Inferior parietal cortex (tissue), 1 donor: ENCODE data around the gene SYNJ1.
"Not testable (repeated sequence)": the region's sequence is repeated elsewhere in the genome, so short reads cannot be mapped to it uniquely, and the experiment has no call there.

Experiments used
- DNase-seq: peaks from one replicate; pipeline ENCODE4 v3.0.0-alpha.2; 2016; ENCODE audit errors: extremely low spot score

The SYNJ1 gene

GRCh38 chr21:32727687-32728455, at the start of gene SYNJ1:
Gene SYNJ1, minus strand, starts transcription at chr21:32728013. Its CDS starts 1,118 bp downstream, at chr21:32726895.
- peak; percentile 97 for DNase-seq

- no peak for DNase-seq
Measured at GRCh38 chr21:32777269-32777668, 49.5 kb upstream of the SYNJ1 start.

- no peak for DNase-seq
Measured at GRCh38 chr21:32776743-32777142, 48.9 kb upstream of the SYNJ1 start.

GRCh38 chr21:32773048-32773344, 45.2 kb upstream of the SYNJ1 start:
- not testable (repeated sequence) for DNase-seq

GRCh38 chr21:32772281-32773047, 44.7 kb upstream of the SYNJ1 start:
- DNase-seq = no peak

GRCh38 chr21:32770871-32771523, 43.2 kb upstream of the SYNJ1 start:
- DNase-seq = no peak

GRCh38 chr21:32768530-32768929, 40.7 kb upstream of the SYNJ1 start:
- no peak for DNase-seq

GRCh38 chr21:32765058-32765457, 37.2 kb upstream of the SYNJ1 start:
- no peak for DNase-seq

- DNase-seq = no peak
Measured at GRCh38 chr21:32764186-32764585, 36.4 kb upstream of the SYNJ1 start.

GRCh38 chr21:32757804-32758203, 30.0 kb upstream of the SYNJ1 start:
- no peak for DNase-seq

- no peak for DNase-seq
Measured at GRCh38 chr21:32756096-32756495, 28.3 kb upstream of the SYNJ1 start.

GRCh38 chr21:32753818-32754585, 26.2 kb upstream of the SYNJ1 start:
- no peak for DNase-seq

GRCh38 chr21:32750405-32750804, 22.6 kb upstream of the SYNJ1 start:
- no peak for DNase-seq

GRCh38 chr21:32749662-32750061, 21.8 kb upstream of the SYNJ1 start:
- no peak for DNase-seq

GRCh38 chr21:32748529-32748928, 20.7 kb upstream of the SYNJ1 start:
- no peak for DNase-seq

GRCh38 chr21:32747396-32747795, 19.6 kb upstream of the SYNJ1 start:
- DNase-seq = no peak

GRCh38 chr21:32746711-32747110, 18.9 kb upstream of the SYNJ1 start:
- DNase-seq = not testable (repeated sequence)

- DNase-seq = no peak
Measured at GRCh38 chr21:32742396-32742795, 14.6 kb upstream of the SYNJ1 start.

GRCh38 chr21:32741336-32741735, 13.5 kb upstream of the SYNJ1 start:
- no peak for DNase-seq

- no peak for DNase-seq
Measured at GRCh38 chr21:32739946-32740345, 12.1 kb upstream of the SYNJ1 start.

GRCh38 chr21:32736083-32736482, 8.3 kb upstream of the SYNJ1 start:
- not testable (repeated sequence) for DNase-seq

GRCh38 chr21:32735524-32735923, 7.7 kb upstream of the SYNJ1 start:
- no peak for DNase-seq
